Stomach (tissue), 4 donors: ENCODE results near the gene GGACT.

Experiments used
- CTCF ChIP-seq, 7 experiments: fragments of 450-650 bp in 4 of 7; fragments of 200-600 bp in 3 of 7; sonication (generic) in 3 of 7; IDR thresholded peaks; one replicate each; pipeline ENCODE4 v1.5.1; 2016 to 2019; ENCODE audit warnings: antibody characterized with exemption in 7 of 7, control low read depth in 2 of 7, mild to moderate bottlenecking in 1 of 7
- POLR2AphosphoS5 ChIP-seq, 3 donors: sonication (generic); formaldehyde crosslinking; IDR thresholded peaks; one replicate each; pipeline ENCODE4 v1.6.1; 2016; ENCODE audit warnings: antibody characterized with exemption in 3 of 3

- peak in 4 of 7 experiments; percentile 30 to 48 (median 36) for TF ChIP-seq CTCF (IDR thresholded peaks at IDR 0.05)
- TF ChIP-seq POLR2AphosphoS5 (IDR thresholded peaks at IDR 0.05), result no peak
Observed at GRCh38 chr13:100542826-100543156, 45.8 kb downstream of the GGACT start.
